Measurements from ENCODE around the gene PLXNA4. TPM values are rescaled to one million over a fixed set of nuclear protein-coding genes. Genes with fewer than 3 reads are reported as not detected.

Gene PLXNA4
- total and polyA plus RNA-seq, 2 experiments from 2014 or later = 0.32 TPM; not detected in 1

DNA sequence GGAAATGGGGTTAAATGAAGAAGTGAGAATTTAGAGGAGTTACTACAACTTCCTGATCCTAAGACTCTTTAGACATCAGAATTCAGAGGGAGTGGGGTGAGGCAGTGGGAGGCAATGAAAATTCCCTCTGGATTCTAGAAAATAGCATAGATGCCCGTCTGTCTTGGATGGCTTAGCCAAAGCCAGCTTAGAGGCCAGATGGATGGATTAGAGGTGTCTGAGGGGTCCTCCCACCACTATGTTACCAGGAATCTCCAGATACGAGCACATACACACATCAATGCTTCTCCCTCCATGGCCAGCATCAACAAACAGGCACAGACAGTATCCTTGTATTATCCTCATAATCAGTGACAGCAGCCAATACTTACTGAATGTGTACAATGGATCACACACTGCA, 418.1 kb downstream of the PLXNA4 start:
- in situ Hi-C loops (cut with MboI) = no loop called here
- H3K27me3 ChIP-seq (replicated peaks; ENCODE audit: insufficient read depth) = peaks cover 26% of the 10 kb centered on the region

DNA sequence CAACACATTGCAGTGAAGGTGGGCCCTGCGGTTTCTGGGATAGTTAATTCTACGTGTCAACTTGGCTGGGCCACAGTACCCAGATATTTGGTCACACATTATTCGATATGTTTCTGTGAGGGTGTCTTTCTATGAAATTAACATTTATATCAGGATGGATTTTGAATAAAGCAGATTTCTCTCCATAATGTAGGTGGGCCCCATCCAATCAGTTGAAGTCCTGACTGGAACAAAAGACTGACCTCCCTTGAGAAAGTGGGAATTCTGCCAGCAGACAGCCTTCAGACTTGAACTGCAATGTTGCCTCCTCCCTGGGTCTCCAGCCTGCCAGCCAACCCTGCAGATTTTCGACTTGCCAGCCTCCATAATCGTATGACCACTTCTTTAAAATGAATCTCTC, 420.6 kb downstream of the PLXNA4 start:
- Histone ChIP-seq H3K36me3 (ENCODE audit: low read depth) (no peaks in the 10 kb centered on the region), H3K4me2 (ENCODE audit: unreplicated experiment) (no peak overlapping the region), H3K4me3 (no peak overlapping the region), H3K27ac (no peak overlapping the region), H4K20me1 (ENCODE audit: insufficient read depth) (no peaks in the 10 kb centered on the region), H3K9me2 (ENCODE audit: insufficient read depth) (no peaks in the 10 kb centered on the region), H3F3A (ENCODE audit: insufficient read depth) (no peaks in the 10 kb centered on the region), H2AFZ (no peak overlapping the region), H3K79me2 (ENCODE audit: insufficient read depth) (no peaks in the 10 kb centered on the region), H3K4me1 (ENCODE audit: insufficient read depth) (no peaks in the 10 kb centered on the region), H3K9ac (no peak overlapping the region), H3K9me3 (ENCODE audit: low read depth) (no peaks in the 10 kb centered on the region), H3K27me3 (replicated peaks; ENCODE audit: insufficient read depth) (peaks cover 26% of the 10 kb centered on the region)
- TF ChIP-seq EZH2phosphoT487 (IDR thresholded peaks at IDR 0.05; ENCODE audit: insufficient read depth, low read depth) (no peak), EZH2 (IDR thresholded peaks at IDR 0.05; ENCODE audit: insufficient read depth, poor library complexity, severe bottlenecking) (no peak)
- in situ Hi-C loops (cut with MboI) = no loop called here
- 65 to 69% methylated on average over 5 of the region's 5 CpGs for WGBS, 2 experiments (ENCODE audit: low coverage in 1 of 2, low lambda C conversion rate in 2 of 2, missing lambda C conversion rate in 2 of 2)
- no peak for DNase-seq

More for the DNA sequence above, 418.1 kb downstream of the PLXNA4 start:
- Histone ChIP-seq H3K4me2 (ENCODE audit: unreplicated experiment) (no peak overlapping the region), H3K4me3 (no peak overlapping the region), H4K20me1 (ENCODE audit: insufficient read depth) (no peaks in the 10 kb centered on the region), H3K9me2 (ENCODE audit: insufficient read depth) (no peaks in the 10 kb centered on the region), H3K79me2 (ENCODE audit: insufficient read depth) (no peaks in the 10 kb centered on the region), H3K9me3 (ENCODE audit: low read depth) (no peaks in the 10 kb centered on the region), H3K27ac (no peak overlapping the region), H3K9ac (no peak overlapping the region), H3K4me1 (ENCODE audit: insufficient read depth) (no peaks in the 10 kb centered on the region), H3F3A (ENCODE audit: insufficient read depth) (no peaks in the 10 kb centered on the region), H3K36me3 (ENCODE audit: low read depth) (no peaks in the 10 kb centered on the region), H2AFZ (no peak overlapping the region)
- WGBS, 2 experiments (ENCODE audit: low coverage in 1 of 2, low lambda C conversion rate in 2 of 2, missing lambda C conversion rate in 2 of 2) = 37 to 44% methylated on average over 2 of the region's 2 CpGs
- no peak for TF ChIP-seq EZH2phosphoT487 (IDR thresholded peaks at IDR 0.05; ENCODE audit: insufficient read depth, low read depth)
- TF ChIP-seq EZH2 (IDR thresholded peaks at IDR 0.05; ENCODE audit: insufficient read depth, poor library complexity, severe bottlenecking) = no peak
- DNase-seq = no peak

DNA sequence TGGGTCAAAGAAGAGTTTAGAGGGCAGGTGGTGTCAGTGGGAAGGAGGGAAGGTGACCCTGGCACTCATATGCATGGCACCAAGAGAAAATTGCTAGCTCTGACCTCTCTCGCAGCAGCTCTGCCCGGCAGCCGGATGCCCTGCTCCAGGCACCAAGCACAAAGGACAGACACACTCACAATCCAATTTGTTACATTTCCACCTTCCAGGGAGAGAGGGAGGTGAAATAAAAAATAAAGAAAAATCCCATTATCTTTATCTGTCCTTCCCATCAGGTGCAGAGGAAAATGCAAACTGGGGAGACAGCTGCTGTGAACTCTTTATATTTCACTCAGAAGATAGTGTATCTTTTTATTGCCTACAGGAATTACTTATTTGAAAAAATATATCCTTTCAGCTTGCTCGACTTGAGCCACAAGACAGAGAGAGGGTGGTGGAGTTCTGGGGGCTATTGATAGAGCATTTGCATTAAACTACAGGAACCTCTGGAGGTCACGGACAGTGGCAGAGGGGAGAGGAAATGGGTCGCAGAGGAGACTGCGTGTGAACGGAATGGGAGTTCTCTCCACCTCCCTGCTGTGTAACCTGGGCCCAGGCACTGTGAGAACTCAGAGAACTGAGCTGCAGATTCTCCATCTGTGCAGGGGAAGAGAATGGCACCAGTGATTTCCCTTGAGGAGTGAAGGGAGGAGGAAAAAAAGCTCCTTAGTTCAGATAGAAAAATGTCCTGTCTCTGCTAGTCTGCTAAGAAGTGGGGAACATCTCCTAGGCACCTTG, 421.4 kb downstream of the PLXNA4 start:
- TF ChIP-seq EZH2 (IDR thresholded peaks at IDR 0.05; ENCODE audit: insufficient read depth, poor library complexity, severe bottlenecking) = no peak
- TF ChIP-seq EZH2phosphoT487 (IDR thresholded peaks at IDR 0.05; ENCODE audit: insufficient read depth, low read depth) = no peak
- no peak overlapping the region for H3K9ac ChIP-seq
- H3K9me2 ChIP-seq (ENCODE audit: insufficient read depth) = no peaks in the 10 kb centered on the region
- no peak for DNase-seq
- H4K20me1 ChIP-seq (ENCODE audit: insufficient read depth) = no peaks in the 10 kb centered on the region
- 76 to 78% methylated on average over 8 of the region's 8 CpGs for WGBS, 2 experiments (ENCODE audit: low coverage in 1 of 2, low lambda C conversion rate in 2 of 2, missing lambda C conversion rate in 2 of 2)
- no peaks in the 10 kb centered on the region for H3K36me3 ChIP-seq (ENCODE audit: low read depth)
- in situ Hi-C loops (cut with MboI) = no loop called here
- no peaks in the 10 kb centered on the region for H3K4me1 ChIP-seq (ENCODE audit: insufficient read depth)
- no peak overlapping the region for H3K4me3 ChIP-seq
- no peaks in the 10 kb centered on the region for H3K79me2 ChIP-seq (ENCODE audit: insufficient read depth)
- no peaks in the 10 kb centered on the region for H3K9me3 ChIP-seq (ENCODE audit: low read depth)
- no peak overlapping the region for H2AFZ ChIP-seq
- no peak overlapping the region for H3K27ac ChIP-seq
- peaks cover 22% of the 10 kb centered on the region for H3K27me3 ChIP-seq (replicated peaks; ENCODE audit: insufficient read depth)
- no peaks in the 10 kb centered on the region for H3F3A ChIP-seq (ENCODE audit: insufficient read depth)
- H3K4me2 ChIP-seq (ENCODE audit: unreplicated experiment) = no peak overlapping the region

DNA sequence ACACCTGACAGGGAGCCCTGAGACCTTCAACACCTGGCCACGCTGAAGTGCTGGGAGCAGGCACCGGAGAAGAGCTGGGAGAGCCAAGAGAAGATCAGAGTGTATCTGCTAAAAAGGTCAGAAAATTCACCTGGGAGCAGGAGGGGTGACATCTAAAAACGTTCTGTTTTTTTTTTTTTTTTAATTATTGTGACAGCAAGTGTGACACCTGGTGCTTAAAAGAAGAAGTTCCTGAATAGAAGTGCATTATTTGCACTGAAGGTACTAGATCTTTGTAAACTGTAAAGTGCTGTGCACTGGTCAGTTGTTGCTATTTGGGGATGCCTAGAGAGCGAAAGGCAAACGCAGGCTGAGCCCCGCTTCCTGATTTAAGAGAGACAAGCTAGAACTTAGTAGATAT, 422.0 kb downstream of the PLXNA4 start:
- H3K9ac ChIP-seq = no peak overlapping the region
- no peak overlapping the region for H3K27ac ChIP-seq
- H3K4me1 ChIP-seq (ENCODE audit: insufficient read depth) = no peaks in the 10 kb centered on the region
- no peaks in the 10 kb centered on the region for H3K79me2 ChIP-seq (ENCODE audit: insufficient read depth)
- 57 to 64% methylated on average over 6 of the region's 6 CpGs for WGBS, 2 experiments (ENCODE audit: low coverage in 1 of 2, low lambda C conversion rate in 2 of 2, missing lambda C conversion rate in 2 of 2)
- H3K4me2 ChIP-seq (ENCODE audit: unreplicated experiment) = no peak overlapping the region
- no peak for DNase-seq
- H3K9me2 ChIP-seq (ENCODE audit: insufficient read depth) = no peaks in the 10 kb centered on the region
- no peaks in the 10 kb centered on the region for H3K9me3 ChIP-seq (ENCODE audit: low read depth)
- no peaks in the 10 kb centered on the region for H3F3A ChIP-seq (ENCODE audit: insufficient read depth)
- in situ Hi-C loops (cut with MboI) = no loop called here
- H2AFZ ChIP-seq = no peak overlapping the region
- TF ChIP-seq EZH2phosphoT487 (IDR thresholded peaks at IDR 0.05; ENCODE audit: insufficient read depth, low read depth) (no peak), EZH2 (IDR thresholded peaks at IDR 0.05; ENCODE audit: insufficient read depth, poor library complexity, severe bottlenecking) (no peak)
- peaks cover 25% of the 10 kb centered on the region for H3K27me3 ChIP-seq (replicated peaks; ENCODE audit: insufficient read depth)
- H3K36me3 ChIP-seq (ENCODE audit: low read depth) = no peaks in the 10 kb centered on the region
- H3K4me3 ChIP-seq = no peak overlapping the region
- H4K20me1 ChIP-seq (ENCODE audit: insufficient read depth) = no peaks in the 10 kb centered on the region

Data from GM23248 (cell line).